Lung (tissue), 12 donors: ENCODE results near the gene GATA2. TPM values are rescaled to one million over a fixed set of nuclear protein-coding genes. Genes with fewer than 3 reads are reported as not detected.

Experiments used
- ATAC-seq: fragments of 200-7000 bp; cut with Tn5 transposase; one replicate; pipeline ENCODE4 v1.9.1; 2020; ENCODE audit warnings: moderate number of reproducible peaks; ENCODE audit not compliant: insufficient read depth, low FRiP score
- DNase-seq, 3 donors: peaks; one replicate each; pipeline ENCODE4 v3.0.0-alpha.2; 2013 to 2017
- H3K27ac ChIP-seq, 2 donors: one replicate each; pipeline ENCODE4 v1.5.1; 2013; ENCODE audit warnings: mild to moderate bottlenecking in 2 of 2, moderate library complexity in 2 of 2, control low read depth in 1 of 2, inconsistent platforms in 1 of 2, low read depth in 1 of 2, low read length in 1 of 2
- H3K27me3 ChIP-seq, 3 donors: one replicate each; pipeline ENCODE4 v1.5.1; 2013; ENCODE audit warnings: low read length in 2 of 3; ENCODE audit not compliant: control insufficient read depth in 3 of 3, insufficient read depth in 3 of 3
- H3K36me3 ChIP-seq, 4 donors: one replicate each; pipeline ENCODE4 v1.5.1; 2013; ENCODE audit warnings: low read length in 4 of 4, mild to moderate bottlenecking in 1 of 4, moderate library complexity in 1 of 4; ENCODE audit not compliant: control insufficient read depth in 4 of 4, insufficient read depth in 4 of 4
- H3K4me1 ChIP-seq, 5 donors: one replicate each; pipeline ENCODE4 v1.5.1; 2013; ENCODE audit warnings: low read length in 5 of 5, mild to moderate bottlenecking in 2 of 5, moderate library complexity in 1 of 5; ENCODE audit not compliant: control insufficient read depth in 5 of 5, insufficient read depth in 5 of 5
- H3K4me3 ChIP-seq: one replicate; pipeline ENCODE4 v1.5.1; 2013; ENCODE audit warnings: mild to moderate bottlenecking, control low read depth, moderate library complexity
- H3K9ac ChIP-seq, 2 donors: one replicate each; pipeline ENCODE4 v1.5.1; 2013; ENCODE audit warnings: low read length in 2 of 2, control low read depth in 1 of 2; ENCODE audit not compliant: insufficient read depth in 1 of 2
- H3K9me3 ChIP-seq, 4 donors: one replicate each; pipeline ENCODE4 v1.5.1; 2013; ENCODE audit warnings: low read length in 3 of 4, mild to moderate bottlenecking in 1 of 4, moderate library complexity in 1 of 4; ENCODE audit not compliant: control insufficient read depth in 4 of 4, insufficient read depth in 3 of 4
- CTCF ChIP-seq: IDR thresholded peaks from 2 replicates; pipeline ENCODE4 v1.5.1; 2012; ENCODE audit warnings: mild to moderate bottlenecking; ENCODE audit errors: control extremely low read depth, extremely low read depth
- WGBS, 2 donors: extraction: QIAGEN DNeasy Blood & Tissue Kit; methylation state at CpG; one replicate each; pipeline ENCODE4 v1.1.7; 2013; 5-methylcytosine and 5-hydroxymethylcytosine counted together
- polyA plus RNA-seq, 2 donors: library from polyadenylated mRNA; stranded (reverse); fragments of 200-250 nt; gene quantifications; one replicate each; pipeline ENCODE4 v1.2.1, GENCODE V29; 2013
- total RNA-seq, 2 donors: library from RNA; depleted of rRNA in 1 of 2; stranded (reverse); fragments of >200 nt in 1 of 2; gene quantifications; one replicate each; pipeline ENCODE4 v1.2.1, GENCODE V29; 2014 to 2021
- donor health status: control.
- donor health status: control.
- donor health status: Bipolar disorder and iron deficiency.
- donor health status: healthy.
- donor health status: DM: yes; HTN: yes; CAD: no.

GATA2 gene
- total and polyA plus RNA-seq, 4 donors = 9.6 to 37.0 (median 28.7) TPM

GRCh38 chr3:128432971-128433836 lies 59.8 kb downstream of the GATA2 start:
- no peak for TF ChIP-seq CTCF
- DNase-seq = peak in 2 of 3 donors; percentile 40 to 42
- Histone ChIP-seq H3K4me3 (no peak overlapping the region), H3K9me3 (no peaks in the 10 kb centered on the region), H3K36me3 (no peaks in the 10 kb centered on the region), H3K9ac (no peak overlapping the region), H3K27me3 (peaks cover 0 to 31% (median 30%) of the 10 kb centered on the region in 3 donors), H3K27ac (no peak overlapping the region), H3K4me1 (peaks cover 0 to 5% (median 3%) of the 10 kb centered on the region in 5 donors)
- no peak for ATAC-seq
- 16 to 20% methylated on average over 45 to 53 of the region's 53 CpGs for WGBS, 2 donors

GRCh38 chr3:128432301-128432970 lies 60.6 kb downstream of the GATA2 start:
- no peak overlapping the region for H3K4me3 ChIP-seq
- H3K9me3 ChIP-seq = no peaks in the 10 kb centered on the region
- peaks cover 0 to 5% (median 3%) of the 10 kb centered on the region in 5 donors for H3K4me1 ChIP-seq
- no peak overlapping the region for H3K27ac ChIP-seq
- DNase-seq (peak in 1 of 3 donors; percentile 48), ATAC-seq (no peak)
- H3K9ac ChIP-seq = no peak overlapping the region
- H3K27me3 ChIP-seq = peaks cover 0 to 31% (median 30%) of the 10 kb centered on the region in 3 donors
- no peak for TF ChIP-seq CTCF
- 11 to 13% methylated on average over 25 to 43 of the region's 43 CpGs for WGBS, 2 donors
- no peaks in the 10 kb centered on the region for H3K36me3 ChIP-seq

- no peak overlapping the region for H3K27ac ChIP-seq
- 80 to 84% methylated on average over 13 of the region's 13 CpGs for WGBS, 2 donors
- ATAC-seq (no peak), DNase-seq (no peak)
- no peak for TF ChIP-seq CTCF
- H3K9me3 ChIP-seq = no peaks in the 10 kb centered on the region
- H3K9ac ChIP-seq = no peak overlapping the region
- H3K27me3 ChIP-seq = peaks cover 0 to 34% (median 31%) of the 10 kb centered on the region in 3 donors
- H3K4me3 ChIP-seq = no peak overlapping the region
- peaks cover 0 to 5% (median 3%) of the 10 kb centered on the region in 5 donors for H3K4me1 ChIP-seq
- no peaks in the 10 kb centered on the region for H3K36me3 ChIP-seq
Measured at GRCh38 chr3:128431803-128432300, 61.1 kb downstream of the GATA2 start.
